HG03460 (cell line): ENCODE data around the gene RPRD1B.
"Not testable (repeated sequence)": the region's sequence is repeated elsewhere in the genome, so short reads cannot be mapped to it uniquely, and the experiment has no call there.

ENCODE experiments used
- ATAC-seq: cut with Tn5 transposase; IDR thresholded peaks from one replicate; pipeline ENCODE4 v1.9.1; 2021; ENCODE audit not compliant: unreplicated experiment

The RPRD1B gene

GRCh38 chr20:38001173-38001875 lies 32.2 kb upstream of the RPRD1B start:
- ATAC-seq: no peak

GRCh38 chr20:38001981-38002380 lies 31.6 kb upstream of the RPRD1B start:
- ATAC-seq: no peak

- no peak for ATAC-seq
Observed at GRCh38 chr20:38002422-38002821, 31.1 kb upstream of the RPRD1B start.

- ATAC-seq: no peak
Observed at GRCh38 chr20:38004416-38004815, 29.1 kb upstream of the RPRD1B start.

GRCh38 chr20:38005903-38006302 lies 27.6 kb upstream of the RPRD1B start:
- ATAC-seq: no peak

- ATAC-seq: no peak
Observed at GRCh38 chr20:38007526-38007925, 26.0 kb upstream of the RPRD1B start.

GRCh38 chr20:38008233-38008944 lies 25.2 kb upstream of the RPRD1B start:
- no peak for ATAC-seq

GRCh38 chr20:38009416-38009815 lies 24.1 kb upstream of the RPRD1B start:
- ATAC-seq: not testable (repeated sequence)

- no peak for ATAC-seq
Observed at GRCh38 chr20:38011696-38012095, 21.9 kb upstream of the RPRD1B start.

- no peak for ATAC-seq
Observed at GRCh38 chr20:38012332-38012731, 21.2 kb upstream of the RPRD1B start.

GRCh38 chr20:38013887-38014286 lies 19.7 kb upstream of the RPRD1B start:
- ATAC-seq: no peak

- no peak for ATAC-seq
Observed at GRCh38 chr20:38017959-38018358, 15.6 kb upstream of the RPRD1B start.

GRCh38 chr20:38018385-38018784 lies 15.2 kb upstream of the RPRD1B start:
- ATAC-seq: no peak

- ATAC-seq: no peak
Observed at GRCh38 chr20:38021087-38021772, 12.3 kb upstream of the RPRD1B start.

GRCh38 chr20:38023181-38024001 lies 10.2 kb upstream of the RPRD1B start:
- no peak for ATAC-seq

GRCh38 chr20:38024496-38024895 lies 9.1 kb upstream of the RPRD1B start:
- no peak for ATAC-seq

- no peak for ATAC-seq
Observed at GRCh38 chr20:38029453-38029852, 4.1 kb upstream of the RPRD1B start.

- ATAC-seq: no peak
Observed at GRCh38 chr20:38031957-38032356, 1.6 kb upstream of the RPRD1B start.

GRCh38 chr20:38032585-38033329 lies 789 bp upstream of the RPRD1B start:
- peak; percentile 36 for ATAC-seq

GRCh38 chr20:38034108-38034649 lies 633 bp downstream of the RPRD1B start:
- no peak for ATAC-seq
